Neuronal stem cell (in vitro differentiated cells): ENCODE results near the gene ERC1.
"Not testable (repeated sequence)": the region's sequence is repeated elsewhere in the genome, so short reads cannot be mapped to it uniquely, and the experiment has no call there.

ENCODE experiments used
- DNase-seq: peaks from one replicate; pipeline ENCODE4 v3.0.0-alpha.2; 2013; ENCODE audit warnings: low spot score
- H2AFZ ChIP-seq: one replicate; pipeline ENCODE4 v1.6.1; 2013; ENCODE audit warnings: mild to moderate bottlenecking, low read length, inconsistent platforms
- H2AK5ac ChIP-seq: 2 replicates; pipeline ENCODE4 v1.6.1; 2013; ENCODE audit warnings: low read depth, mild to moderate bottlenecking, inconsistent platforms, low read length, moderate library complexity, mixed read lengths
- H2BK120ac ChIP-seq: 2 replicates; pipeline ENCODE4 v1.6.1; 2013; ENCODE audit warnings: low read depth, mild to moderate bottlenecking, inconsistent platforms, low read length, moderate library complexity, mixed read lengths
- H2BK12ac ChIP-seq: one replicate; pipeline ENCODE4 v1.6.1; 2013; ENCODE audit warnings: low read length, inconsistent platforms
- H2BK15ac ChIP-seq: 2 replicates; pipeline ENCODE4 v1.6.1; 2013; ENCODE audit warnings: mild to moderate bottlenecking, low read length, inconsistent platforms, mixed read lengths
- H2BK5ac ChIP-seq: one replicate; pipeline ENCODE4 v1.6.1; 2013; ENCODE audit warnings: inconsistent platforms, mild to moderate bottlenecking, low read length, moderate library complexity
- H3K14ac ChIP-seq: one replicate; pipeline ENCODE4 v1.6.1; 2013; ENCODE audit warnings: low read length, inconsistent platforms
- H3K18ac ChIP-seq: 2 replicates; pipeline ENCODE4 v1.6.1; 2013; ENCODE audit warnings: low read length, inconsistent platforms
- H3K23ac ChIP-seq: 2 replicates; pipeline ENCODE4 v1.6.1; 2013; ENCODE audit warnings: low read depth, mild to moderate bottlenecking, mixed read lengths, low read length, inconsistent platforms; ENCODE audit not compliant: poor library complexity
- H3K27ac ChIP-seq: replicated peaks from 3 replicates; pipeline ENCODE4 v1.5.1; 2013; ENCODE audit warnings: low read length, inconsistent platforms
- H3K27me3 ChIP-seq, 3 experiments: 2 replicates each; pipeline ENCODE4 v1.6.1; 2013; ENCODE audit warnings: low read length in 3 of 3, mild to moderate bottlenecking in 2 of 3, inconsistent platforms in 1 of 3, low read depth in 1 of 3, mixed read lengths in 1 of 3, moderate library complexity in 1 of 3; ENCODE audit not compliant: control insufficient read depth in 3 of 3, insufficient read depth in 3 of 3
- H3K36me3 ChIP-seq, 2 donors: replicated peaks in 1 of 2; 2 replicates each; pipeline ENCODE4 v1.6.1; 2013; ENCODE audit warnings: low read length in 2 of 2; ENCODE audit not compliant: control insufficient read depth in 2 of 2, insufficient read depth in 2 of 2
- H3K4ac ChIP-seq: 2 replicates; pipeline ENCODE4 v1.6.1; 2013; ENCODE audit warnings: inconsistent platforms, mild to moderate bottlenecking, low read length, moderate library complexity
- H3K4me1 ChIP-seq, 2 donors: 1 replicate in 1 of 2; 2 replicates in 1 of 2; pipeline ENCODE4 v1.6.1; 2013; ENCODE audit warnings: low read length in 2 of 2, low read depth in 1 of 2; ENCODE audit not compliant: control insufficient read depth in 2 of 2, insufficient read depth in 1 of 2
- H3K4me2 ChIP-seq: one replicate; pipeline ENCODE4 v1.6.1; 2013; ENCODE audit warnings: mild to moderate bottlenecking, low read length, inconsistent platforms; ENCODE audit not compliant: insufficient read depth, poor library complexity, severe bottlenecking
- H3K4me3 ChIP-seq, 2 donors: 2 replicates each; pipeline ENCODE4 v1.5.1; 2013; ENCODE audit warnings: low read length in 2 of 2, mild to moderate bottlenecking in 2 of 2, inconsistent platforms in 1 of 2, moderate library complexity in 1 of 2
- H3K79me1 ChIP-seq: one replicate; pipeline ENCODE4 v1.6.1; 2013; ENCODE audit warnings: low read depth, mild to moderate bottlenecking, inconsistent platforms, low read length, moderate library complexity
- H3K9ac ChIP-seq: one replicate; pipeline ENCODE4 v1.6.1; 2013; ENCODE audit warnings: mild to moderate bottlenecking, low read depth, low read length, inconsistent platforms; ENCODE audit not compliant: poor library complexity
- H3K9me3 ChIP-seq, 2 donors: replicated peaks in 1 of 2; 2 replicates each; pipeline versions ENCODE3 to v1.6.1; 2013; ENCODE audit warnings: low read length in 2 of 2, mild to moderate bottlenecking in 2 of 2, inconsistent platforms in 1 of 2, low read depth in 1 of 2, mixed read lengths in 1 of 2, moderate library complexity in 1 of 2; ENCODE audit not compliant: control insufficient read depth in 2 of 2, insufficient read depth in 1 of 2
- H4K8ac ChIP-seq: one replicate; pipeline ENCODE4 v1.6.1; 2013; ENCODE audit warnings: low read depth, mild to moderate bottlenecking, inconsistent platforms, low read length, moderate library complexity
- H4K91ac ChIP-seq: one replicate; pipeline ENCODE4 v1.6.1; 2013; ENCODE audit warnings: low read length, low read depth, mild to moderate bottlenecking, inconsistent platforms; ENCODE audit not compliant: poor library complexity
- WGBS, 2 donors: extraction: QIAGEN DNeasy Blood & Tissue Kit; methylation state at CpG; one replicate each; pipeline ENCODE4 v1.1.7; 2013; ENCODE audit warnings: missing lambda C conversion rate in 2 of 2, mixed read lengths in 1 of 2; ENCODE audit not compliant: insufficient read length in 2 of 2, insufficient replicate concordance in 1 of 2; ENCODE audit errors: extremely low coverage in 2 of 2; 5-methylcytosine and 5-hydroxymethylcytosine counted together

The ERC1 gene

GRCh38 chr12:1131811-1132224, 140.8 kb downstream of the ERC1 start:
- Histone ChIP-seq H3K4me3 (no peak overlapping the region), H3K4ac (no peak overlapping the region), H3K9ac (no peak overlapping the region), H2BK12ac (no peak overlapping the region), H2AK5ac (no peak overlapping the region), H2BK5ac (no peak overlapping the region), H3K27ac (no peak overlapping the region), H3K36me3 (no peaks in the 10 kb centered on the region), H3K18ac (no peak overlapping the region), H3K14ac (no peak overlapping the region), H2BK120ac (no peak overlapping the region), H3K4me2 (no peak overlapping the region), H2AFZ (no peak overlapping the region), H3K9me3 (no peaks in the 10 kb centered on the region), H2BK15ac (no peak overlapping the region), H3K4me1 (no peaks in the 10 kb centered on the region), H3K79me1 (no peaks in the 10 kb centered on the region), H3K23ac (no peak overlapping the region), H4K8ac (no peak overlapping the region), H4K91ac (no peak overlapping the region), H3K27me3 (no peaks in the 10 kb centered on the region)
- no peak for DNase-seq
- WGBS, 2 donors, result no CpG with 5 or more reads among the region's 2 CpGs

DNA sequence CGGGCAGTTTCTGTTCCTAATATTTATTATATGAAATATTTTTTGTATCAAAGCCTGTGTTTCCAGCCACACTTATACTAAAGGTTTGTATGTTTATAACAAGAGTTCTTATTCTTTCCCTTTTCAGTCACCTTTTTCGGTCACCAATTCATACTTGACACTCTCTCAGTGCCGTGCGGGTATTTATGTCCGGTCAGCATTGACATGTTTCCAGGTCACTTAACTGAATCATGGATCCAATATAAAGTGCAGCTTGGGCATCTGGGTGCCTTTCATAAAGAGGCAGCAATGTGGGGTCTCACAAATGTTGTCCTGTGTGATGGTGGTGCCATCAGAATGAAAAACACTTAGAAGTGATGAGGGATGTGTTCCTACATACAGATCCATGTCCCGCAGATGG, 141.3 kb downstream of the ERC1 start:
- DNase-seq, result no peak
- Histone ChIP-seq H3K4me2 (no peak overlapping the region), H2BK15ac (no peak overlapping the region), H2AFZ (no peak overlapping the region), H3K4me3 (no peak overlapping the region), H3K4ac (no peak overlapping the region), H3K27ac (no peak overlapping the region), H3K4me1 (no peaks in the 10 kb centered on the region), H2BK5ac (no peak overlapping the region), H3K9ac (no peak overlapping the region), H3K36me3 (no peaks in the 10 kb centered on the region), H3K14ac (no peak overlapping the region), H4K8ac (no peak overlapping the region), H3K9me3 (no peaks in the 10 kb centered on the region), H3K23ac (no peak overlapping the region), H2AK5ac (no peak overlapping the region), H2BK120ac (no peak overlapping the region), H3K18ac (no peak overlapping the region), H3K79me1 (no peaks in the 10 kb centered on the region), H3K27me3 (no peaks in the 10 kb centered on the region), H2BK12ac (no peak overlapping the region), H4K91ac (no peak overlapping the region)
- no CpG with 5 or more reads among the region's 6 CpGs for WGBS, 2 donors

DNA sequence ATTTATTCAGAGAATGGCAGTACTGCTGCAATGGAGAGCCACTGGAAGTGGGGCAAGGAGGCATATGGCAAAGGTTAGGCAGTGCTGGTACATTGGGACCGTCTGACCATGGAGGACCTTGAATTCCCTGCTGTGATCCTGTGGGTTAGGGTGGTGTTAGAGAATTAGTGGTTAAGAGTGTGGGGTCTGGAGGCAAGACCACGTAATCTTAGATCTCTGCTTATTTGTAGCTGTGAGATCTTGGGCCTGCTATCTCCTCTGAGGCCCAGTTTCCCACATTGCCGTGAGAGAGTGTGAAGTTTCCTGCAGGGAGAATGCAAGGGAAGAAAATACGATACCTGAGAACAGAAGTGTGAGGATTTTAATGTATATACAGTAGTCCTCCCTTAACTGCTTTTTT, 147.7 kb downstream of the ERC1 start:
- no peak overlapping the region for H2BK120ac ChIP-seq
- no peak overlapping the region for H2AFZ ChIP-seq
- no peak overlapping the region for H4K8ac ChIP-seq
- H3K36me3 ChIP-seq, result no peaks in the 10 kb centered on the region
- no peak overlapping the region for H3K14ac ChIP-seq
- no CpG with 5 or more reads among the region's 4 CpGs for WGBS, 2 donors
- H3K18ac ChIP-seq, result no peak overlapping the region
- H3K9me3 ChIP-seq, result no peaks in the 10 kb centered on the region
- no peaks in the 10 kb centered on the region for H3K79me1 ChIP-seq
- H3K4ac ChIP-seq, result no peak overlapping the region
- H3K4me2 ChIP-seq, result no peak overlapping the region
- H3K4me1 ChIP-seq, result no peaks in the 10 kb centered on the region
- no peak overlapping the region for H3K23ac ChIP-seq
- no peak overlapping the region for H2AK5ac ChIP-seq
- no peak overlapping the region for H2BK5ac ChIP-seq
- H3K27ac ChIP-seq, result no peak overlapping the region
- no peak overlapping the region for H3K9ac ChIP-seq
- H2BK15ac ChIP-seq, result no peak overlapping the region
- H3K27me3 ChIP-seq, result no peaks in the 10 kb centered on the region
- DNase-seq, result no peak
- H2BK12ac ChIP-seq, result no peak overlapping the region
- no peak overlapping the region for H3K4me3 ChIP-seq
- no peak overlapping the region for H4K91ac ChIP-seq

DNA sequence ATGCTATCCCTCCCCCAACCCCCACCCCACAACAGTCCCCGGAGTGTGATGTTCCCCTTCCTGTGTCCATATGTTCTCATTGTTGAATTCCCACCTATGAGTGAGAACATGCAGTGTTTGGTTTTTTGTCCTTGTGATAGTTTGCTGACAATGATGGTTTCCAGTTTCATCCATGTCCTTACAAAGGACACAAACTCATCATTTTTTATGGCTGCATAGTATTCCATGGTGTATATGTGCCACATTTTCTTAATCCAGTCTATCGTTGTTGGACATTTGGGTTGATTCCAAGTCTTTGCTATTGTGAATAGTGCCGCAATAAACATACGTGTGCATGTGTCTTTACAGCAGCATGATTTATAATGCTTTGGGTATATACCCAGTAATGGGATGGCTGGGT, 155.7 kb downstream of the ERC1 start:
- not testable (repeated sequence) for H2AFZ ChIP-seq, H3K27ac ChIP-seq, H3K9me3 ChIP-seq, H3K9ac ChIP-seq, H3K14ac ChIP-seq, H3K4ac ChIP-seq, H2AK5ac ChIP-seq, H3K4me2 ChIP-seq, H2BK12ac ChIP-seq, H4K8ac ChIP-seq, H3K79me1 ChIP-seq, H3K4me1 ChIP-seq, H2BK15ac ChIP-seq, H2BK5ac ChIP-seq, H4K91ac ChIP-seq, H3K18ac ChIP-seq, DNase-seq, H3K4me3 ChIP-seq, H3K36me3 ChIP-seq, H3K23ac ChIP-seq, H2BK120ac ChIP-seq, H3K27me3 ChIP-seq
- no CpG with 5 or more reads among the region's 4 CpGs for WGBS, 2 donors
